K562 (cell line): ENCODE data around the gene RBM20.

Experiments
- CHCHD3 ChIP-seq: fragments of 250-450 bp; sonication (Bioruptor Pico); IDR thresholded peaks from 2 replicates; pipeline ENCODE4 v2.1.2; 2022; ENCODE audit warnings: mild to moderate bottlenecking
- CREB1 ChIP-seq, 2 experiments: sonication (generic) in 1 of 2; formaldehyde crosslinking in 1 of 2; IDR thresholded peaks; 2 replicates each; pipeline versions ENCODE4 v1.6.1 to v1.8.0; 2012 to 2022; ENCODE audit warnings: inconsistent platforms in 1 of 2, mild to moderate bottlenecking in 1 of 2, missing genetic modification reagents in 1 of 2, moderate library complexity in 1 of 2
- CTCF ChIP-seq, 3 experiments: IDR thresholded peaks in 2 of 3; conservative IDR thresholded peaks in 1 of 3; 2 replicates each; pipeline ENCODE4 v1.5.1; 2011 to 2012; ENCODE audit warnings: low read length in 3 of 3, mild to moderate bottlenecking in 3 of 3, control low read depth in 2 of 3, improper control_type of control experiment in 1 of 3, inconsistent platforms in 1 of 3, low read depth in 1 of 3, mixed read lengths in 1 of 3, moderate library complexity in 1 of 3; ENCODE audit not compliant: insufficient read depth in 2 of 3
- GTF3C2 ChIP-seq: IDR thresholded peaks from 3 replicates; pipeline ENCODE4 v1.6.1; 2011; ENCODE audit warnings: borderline replicate concordance, mild to moderate bottlenecking, moderate library complexity; ENCODE audit not compliant: insufficient read length; ENCODE audit errors: extremely low read depth
- HBP1 ChIP-seq: fragments of 450-650 bp; formaldehyde crosslinking; IDR thresholded peaks from 2 replicates; pipeline ENCODE4 v1.4.0; 2022; ENCODE audit warnings: missing genetic modification characterization
- POLR2AphosphoS2 ChIP-seq: IDR thresholded peaks from 2 replicates; pipeline ENCODE4 v1.6.1; 2012; ENCODE audit warnings: low read length, improper control_type of control experiment
- SRSF9 ChIP-seq: fragments of 200-400 bp; formaldehyde crosslinking; IDR thresholded peaks from 2 replicates; pipeline ENCODE4 v1.6.1; 2017; ENCODE audit warnings: low read depth, low read length, borderline replicate concordance
- ZBTB33 ChIP-seq: sonication (generic); formaldehyde crosslinking; IDR thresholded peaks from 2 replicates; pipeline ENCODE4 v1.8.1; 2023; ENCODE audit warnings: mild to moderate bottlenecking, missing genetic modification reagents
- ZFP36 ChIP-seq: fragments of 150-350 bp; IDR thresholded peaks from 2 replicates; pipeline ENCODE4 v1.6.1; 2018; ENCODE audit warnings: low read length, low read depth; ENCODE audit not compliant: partially characterized antibody
- ZNF217 ChIP-seq: sonication (generic); formaldehyde crosslinking; IDR thresholded peaks from 2 replicates; pipeline ENCODE4 v1.8.0; 2022; ENCODE audit warnings: mild to moderate bottlenecking, missing genetic modification reagents
- ZNF24 ChIP-seq: fragments of 450-650 bp; IDR thresholded peaks from 2 replicates; pipeline ENCODE4 v1.6.1; 2016

GRCh38 chr10:110775020-110775375 is 130.9 kb downstream of the RBM20 start:
- TF ChIP-seq ZBTB33 (CRISPR knock-in tag) (no peak), SRSF9 (no peak), CTCF (IDR thresholded peaks at IDR 0.05 in 2 of 3, conservative IDR thresholded peaks at IDR 0.05 in 1 of 3; ENCODE audit: insufficient read depth in 2 of 3, low read depth in 1 of 3, low read length in 3 of 3) (no peak), ZNF217 (CRISPR knock-in tag) (no peak), HBP1 (CRISPR knock-in tag) (no peak), ZFP36 (no peak), CHCHD3 (CRISPR knock-in tag) (no peak), POLR2AphosphoS2 (no peak), ZNF24 (no peak), GTF3C2 (no peak), CREB1 (IDR thresholded peaks at IDR 0.05) (no peak), CREB1 (CRISPR knock-in tag; IDR thresholded peaks at IDR 0.05) (no peak)
